GM12878 (cell line): Measurements from ENCODE around the gene CHN1.

Experiments
- BHLHE40 ChIP-seq, 2 experiments: fragments of 450-650 bp in 1 of 2; IDR thresholded peaks; 2 replicates each; pipeline ENCODE4 v1.6.1; 2011 to 2017; ENCODE audit warnings: low read depth in 2 of 2, borderline replicate concordance in 1 of 2, improper control_type of control experiment in 1 of 2, low read length in 1 of 2, mild to moderate bottlenecking in 1 of 2
- CHD1 ChIP-seq: IDR thresholded peaks from 2 replicates; pipeline ENCODE4 v1.6.1; 2012; ENCODE audit warnings: low read depth, low read length, improper control_type of control experiment
- FOS ChIP-seq: IDR thresholded peaks from 3 replicates; pipeline ENCODE4 v1.6.1; 2011; ENCODE audit warnings: borderline replicate concordance; ENCODE audit not compliant: insufficient read length; ENCODE audit errors: extremely low read depth
- GABPA ChIP-seq: IDR thresholded peaks from 2 replicates; pipeline ENCODE4 v1.6.1; 2014; ENCODE audit warnings: antibody characterized with exemption, low read depth, mild to moderate bottlenecking, inconsistent platforms
- KAT2A ChIP-seq: conservative IDR thresholded peaks from 2 replicates; pipeline ENCODE4 v1.6.1; 2011; ENCODE audit warnings: low read depth, low read length; ENCODE audit not compliant: control insufficient read depth
- SMARCA5 ChIP-seq: fragments of 450-650 bp; IDR thresholded peaks from 2 replicates; pipeline ENCODE4 v1.6.1; 2017; ENCODE audit warnings: mild to moderate bottlenecking
- SP1 ChIP-seq: IDR thresholded peaks from one replicate; pipeline ENCODE4 v1.6.1; 2011; ENCODE audit warnings: low read depth, low read length
- TAF1 ChIP-seq: IDR thresholded peaks from 2 replicates; pipeline ENCODE4 v1.6.1; 2011; ENCODE audit warnings: mild to moderate bottlenecking, low read depth, low read length, borderline replicate concordance
- TF ChIP-seq, protein P1 (sequence below), 3 experiments: IDR thresholded peaks in 2 of 3; conservative IDR thresholded peaks in 1 of 3; 2 replicates each; pipeline ENCODE4 v1.5.1; 2011; ENCODE audit warnings: low read depth in 3 of 3, low read length in 3 of 3, mild to moderate bottlenecking in 3 of 3, control low read depth in 2 of 3, moderate library complexity in 2 of 3, inconsistent platforms in 1 of 3, mixed read lengths in 1 of 3; ENCODE audit not compliant: control insufficient read depth in 2 of 3, insufficient read depth in 1 of 3; ENCODE audit errors: extremely low read depth in 1 of 3

DNA sequence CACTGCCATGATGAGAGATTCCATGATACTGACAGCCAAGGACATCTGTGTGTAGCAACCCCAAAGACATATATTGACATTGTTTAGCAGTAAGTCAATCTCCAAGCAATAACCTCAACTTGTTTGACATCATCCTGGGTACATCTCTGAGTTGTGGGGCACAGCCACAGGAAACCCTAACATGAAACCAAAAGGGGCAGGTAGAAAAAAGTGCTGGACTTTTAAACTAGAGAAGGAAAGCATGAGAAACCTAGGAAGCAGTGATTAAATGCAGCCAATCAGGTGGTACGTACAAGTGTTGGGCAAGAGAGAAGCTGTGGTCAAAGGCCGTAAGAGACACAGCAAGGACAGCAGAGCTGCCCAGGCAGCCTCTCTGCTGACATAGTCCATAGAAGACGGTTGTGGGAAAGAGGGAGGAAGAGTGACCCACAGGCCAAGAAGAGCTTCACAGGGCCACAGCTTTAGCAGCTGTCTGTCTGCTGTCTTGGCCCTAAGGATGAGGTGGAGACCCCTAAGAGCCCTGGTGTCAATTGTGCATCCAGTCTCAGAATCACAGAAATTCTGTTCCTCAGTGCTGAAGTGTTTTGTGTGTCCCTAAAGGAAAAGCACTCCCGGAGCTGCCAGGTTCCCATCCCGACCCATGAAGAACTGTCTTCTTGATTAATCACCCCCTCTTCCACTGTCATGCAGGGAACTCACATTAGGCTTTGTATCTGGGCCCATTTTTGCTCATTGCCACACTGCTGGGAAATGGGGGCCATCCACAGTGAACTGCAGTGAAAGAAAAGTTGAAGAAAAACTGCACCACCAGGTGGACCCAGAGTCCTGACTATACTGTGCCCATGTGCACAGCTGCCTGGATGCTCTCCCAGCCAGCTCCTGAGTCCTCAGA, 25.4 kb upstream of the CHN1 start:
- TF ChIP-seq FOS: no peak
- TF ChIP-seq, protein P1, sequence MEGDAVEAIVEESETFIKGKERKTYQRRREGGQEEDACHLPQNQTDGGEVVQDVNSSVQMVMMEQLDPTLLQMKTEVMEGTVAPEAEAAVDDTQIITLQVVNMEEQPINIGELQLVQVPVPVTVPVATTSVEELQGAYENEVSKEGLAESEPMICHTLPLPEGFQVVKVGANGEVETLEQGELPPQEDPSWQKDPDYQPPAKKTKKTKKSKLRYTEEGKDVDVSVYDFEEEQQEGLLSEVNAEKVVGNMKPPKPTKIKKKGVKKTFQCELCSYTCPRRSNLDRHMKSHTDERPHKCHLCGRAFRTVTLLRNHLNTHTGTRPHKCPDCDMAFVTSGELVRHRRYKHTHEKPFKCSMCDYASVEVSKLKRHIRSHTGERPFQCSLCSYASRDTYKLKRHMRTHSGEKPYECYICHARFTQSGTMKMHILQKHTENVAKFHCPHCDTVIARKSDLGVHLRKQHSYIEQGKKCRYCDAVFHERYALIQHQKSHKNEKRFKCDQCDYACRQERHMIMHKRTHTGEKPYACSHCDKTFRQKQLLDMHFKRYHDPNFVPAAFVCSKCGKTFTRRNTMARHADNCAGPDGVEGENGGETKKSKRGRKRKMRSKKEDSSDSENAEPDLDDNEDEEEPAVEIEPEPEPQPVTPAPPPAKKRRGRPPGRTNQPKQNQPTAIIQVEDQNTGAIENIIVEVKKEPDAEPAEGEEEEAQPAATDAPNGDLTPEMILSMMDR (IDR thresholded peaks at IDR 0.05 in 2 of 3, conservative IDR thresholded peaks at IDR 0.05 in 1 of 3; ENCODE audit: control insufficient read depth in 2 of 3, extremely low read depth in 1 of 3, insufficient read depth in 1 of 3, low read depth in 3 of 3, low read length in 3 of 3): peak; percentile 31 to 47 (median 41); a peak in 4 of 6 replicates
- TF ChIP-seq TAF1: no peak
- TF ChIP-seq GABPA: no peak
- no peak for TF ChIP-seq KAT2A
- TF ChIP-seq BHLHE40 (IDR thresholded peaks at IDR 0.05; ENCODE audit: borderline replicate concordance in 1 of 2, low read depth in 2 of 2, low read length in 1 of 2): no peak
- no peak for TF ChIP-seq SMARCA5
- TF ChIP-seq SP1: no peak
- TF ChIP-seq CHD1: no peak
